ENCODE measurements around the gene DGKZ.
A peak's percentile ranks its signal among the peaks of the same experiment; 100 is the strongest.

DNA sequence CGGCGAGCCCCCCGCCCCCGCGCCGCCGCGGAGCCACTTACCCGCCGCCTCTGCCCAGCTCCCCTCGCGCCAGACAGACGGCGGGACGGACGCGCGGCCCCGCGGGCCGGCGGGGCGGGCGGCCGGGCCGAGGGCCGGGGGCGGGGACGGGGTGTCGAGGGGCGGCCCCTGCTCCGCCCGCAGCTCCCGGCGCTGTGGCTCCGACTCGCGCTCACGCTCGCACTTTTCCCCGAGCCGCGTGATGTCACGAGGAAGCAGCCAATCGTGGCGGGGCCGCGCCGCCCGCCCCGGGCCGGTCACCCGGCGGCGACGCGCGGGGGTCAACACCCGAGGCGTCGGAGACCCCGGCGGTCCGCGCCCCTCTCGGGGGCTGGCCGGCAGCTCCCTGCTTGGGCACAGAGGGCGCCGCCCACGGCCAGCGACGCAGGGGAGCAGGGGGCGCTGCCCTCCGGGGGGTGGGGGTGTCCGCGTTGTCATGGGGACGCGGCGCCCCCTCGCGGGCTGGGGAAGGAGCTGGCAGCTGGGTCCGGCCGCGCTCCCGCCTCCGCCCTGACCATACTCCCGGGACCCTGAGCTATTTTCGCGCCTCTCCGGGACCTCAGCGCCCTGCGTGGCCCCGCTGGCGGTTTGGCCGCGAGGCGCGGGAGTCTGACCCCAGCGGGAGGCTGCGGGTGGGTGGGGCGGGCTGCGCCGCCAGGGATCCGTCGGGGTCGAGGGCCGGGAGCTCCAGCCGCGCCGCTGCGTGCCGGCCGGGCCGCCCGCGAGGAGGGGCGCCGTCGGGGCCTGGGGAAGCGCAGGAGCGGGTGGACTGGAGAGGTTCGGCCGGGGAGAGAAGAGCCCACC is 44.5 kb downstream of the DGKZ start, which contains the start of gene CHRM4:
- TF ChIP-seq, protein P1, sequence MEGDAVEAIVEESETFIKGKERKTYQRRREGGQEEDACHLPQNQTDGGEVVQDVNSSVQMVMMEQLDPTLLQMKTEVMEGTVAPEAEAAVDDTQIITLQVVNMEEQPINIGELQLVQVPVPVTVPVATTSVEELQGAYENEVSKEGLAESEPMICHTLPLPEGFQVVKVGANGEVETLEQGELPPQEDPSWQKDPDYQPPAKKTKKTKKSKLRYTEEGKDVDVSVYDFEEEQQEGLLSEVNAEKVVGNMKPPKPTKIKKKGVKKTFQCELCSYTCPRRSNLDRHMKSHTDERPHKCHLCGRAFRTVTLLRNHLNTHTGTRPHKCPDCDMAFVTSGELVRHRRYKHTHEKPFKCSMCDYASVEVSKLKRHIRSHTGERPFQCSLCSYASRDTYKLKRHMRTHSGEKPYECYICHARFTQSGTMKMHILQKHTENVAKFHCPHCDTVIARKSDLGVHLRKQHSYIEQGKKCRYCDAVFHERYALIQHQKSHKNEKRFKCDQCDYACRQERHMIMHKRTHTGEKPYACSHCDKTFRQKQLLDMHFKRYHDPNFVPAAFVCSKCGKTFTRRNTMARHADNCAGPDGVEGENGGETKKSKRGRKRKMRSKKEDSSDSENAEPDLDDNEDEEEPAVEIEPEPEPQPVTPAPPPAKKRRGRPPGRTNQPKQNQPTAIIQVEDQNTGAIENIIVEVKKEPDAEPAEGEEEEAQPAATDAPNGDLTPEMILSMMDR (IDR thresholded peaks at IDR 0.05), result peak in 3 of 6 experiments; percentile 23 to 28 (median 26)
- TF ChIP-seq POLR2A (IDR thresholded peaks at IDR 0.05), result no peak
